ENCODE data around the gene PTPRD. TPM values are rescaled to one million over a fixed set of nuclear protein-coding genes. Genes with fewer than 3 reads are reported as not detected.

Gene PTPRD
- total RNA-seq, 1 experiment from 2014 or later: 32.5 TPM

DNA sequence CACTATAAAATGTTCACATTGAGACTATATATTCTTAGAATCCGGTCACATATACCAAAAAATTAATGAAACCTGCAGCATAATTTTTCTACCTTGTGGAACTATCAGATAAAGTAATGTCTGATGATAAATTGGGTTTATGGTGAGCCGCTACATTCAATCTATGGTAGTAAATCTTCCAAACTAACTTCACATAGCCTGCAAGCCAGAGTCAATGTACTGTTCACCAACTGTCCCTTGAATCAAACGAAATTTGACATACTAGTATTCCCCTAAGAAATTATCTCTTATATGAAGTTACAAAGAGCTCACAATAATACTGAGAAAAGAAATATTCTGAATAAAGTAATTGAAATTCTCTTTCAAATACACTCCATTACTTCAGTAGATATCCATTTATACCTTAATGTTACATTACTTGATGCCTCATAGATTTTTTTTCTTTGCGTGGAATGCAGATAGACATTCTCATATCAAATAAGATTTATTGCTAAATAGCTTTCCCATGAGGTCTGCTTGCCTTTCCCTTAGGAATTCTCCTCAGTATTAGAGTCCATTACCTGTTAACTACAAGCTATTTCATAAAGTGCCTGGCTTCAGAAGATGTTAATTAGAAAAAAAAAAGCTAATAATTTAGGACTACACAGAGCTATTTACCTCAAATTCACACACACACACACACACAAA, 169.5 kb downstream of the PTPRD start:
- Histone ChIP-seq H3K4ac (ENCODE audit: low read depth, low read length) (no peak overlapping the region), H2BK5ac (ENCODE audit: insufficient read length, low read length) (no peak overlapping the region), H2BK15ac (ENCODE audit: low read depth, low read length) (no peak overlapping the region), H4K5ac (ENCODE audit: insufficient read length, low read depth, low read length) (no peak overlapping the region), H3K23me2 (ENCODE audit: insufficient read length, low read depth, low read length, poor library complexity, severe bottlenecking) (no peaks in the 10 kb centered on the region), H3K79me1 (ENCODE audit: insufficient read depth, low read depth, low read length, poor library complexity, severe bottlenecking) (no peaks in the 10 kb centered on the region), H3K9ac (ENCODE audit: extremely low read depth, insufficient read length, low read length) (no peak overlapping the region), H2BK20ac (ENCODE audit: low read depth, low read length, poor library complexity, severe bottlenecking) (no peak overlapping the region), H3K27ac (ENCODE audit: insufficient read length, low read depth, low read length) (no peak overlapping the region), H4K8ac (replicated peaks; ENCODE audit: insufficient read length, low read depth, low read length) (no peak overlapping the region), H2BK12ac (ENCODE audit: insufficient read length, low read depth, low read length) (no peak overlapping the region), H3K4me2 (ENCODE audit: insufficient read depth, insufficient read length, low read length) (no peak overlapping the region), H3K56ac (ENCODE audit: insufficient read length, low read depth, low read length) (no peak overlapping the region), H3K4me1 (ENCODE audit: insufficient read depth, low read length) (peaks cover 6% of the 10 kb centered on the region; the same call in 1 of the 2 replicates), H3T11ph (ENCODE audit: low read length) (no peak overlapping the region), H2AFZ (ENCODE audit: low read length) (no peak overlapping the region), H4K20me1 (ENCODE audit: control insufficient read depth, insufficient read depth, insufficient read length) (no peaks in the 10 kb centered on the region), H2BK120ac (ENCODE audit: low read depth, low read length, poor library complexity, severe bottlenecking) (no peak overlapping the region), H4K91ac (ENCODE audit: insufficient read length, low read depth, low read length) (no peak overlapping the region), H3K18ac (ENCODE audit: insufficient read length, low read depth, low read length) (no peak overlapping the region), H3K14ac (ENCODE audit: insufficient read depth, low read length) (no peak overlapping the region), H3K23ac (ENCODE audit: insufficient read length, low read depth, low read length) (no peak overlapping the region), H3K79me2 (ENCODE audit: insufficient read depth, low read length) (no peaks in the 10 kb centered on the region), H3K27me3 (ENCODE audit: insufficient read depth, low read length) (no peaks in the 10 kb centered on the region), H2AK5ac (ENCODE audit: insufficient read length, low read length) (no peak overlapping the region), H3K9me3 (ENCODE audit: control insufficient read depth, low read depth, low read length) (no peaks in the 10 kb centered on the region)
- no peak overlapping the region for H3K4me3 Mint-ChIP-seq
- TF ChIP-seq CTCF (conservative IDR thresholded peaks at IDR 0.05): no peak
- no peak for DNase-seq
- no peak overlapping the region for H3K27ac Mint-ChIP-seq
- WGBS (ENCODE audit: extremely low coverage, insufficient read length, low lambda C conversion rate): no CpG with 5 or more reads among the region's 4 CpGs
- H3K9me3 Mint-ChIP-seq: no peaks in the 10 kb centered on the region
- peaks cover 31 to 34% of the 10 kb centered on the region in 2 experiments for H3K4me1 Mint-ChIP-seq
- H3K36me3 Mint-ChIP-seq (ENCODE audit: insufficient read depth in 1 of 3, low read depth in 3 of 3): no peaks in the 10 kb centered on the region
- H3K27me3 Mint-ChIP-seq (ENCODE audit: low read depth): no peaks in the 10 kb centered on the region

All from H9 (cell line).